ENCODE measurements around the gene MOCS1. TPM values are rescaled to one million over a fixed set of nuclear protein-coding genes. Genes with fewer than 3 reads are reported as not detected.

Gene MOCS1
- total RNA-seq, 2 experiments from 2014 or later = 6.2 to 6.4 TPM

GRCh38 chr6:39922821-39923220, 11.4 kb downstream of the MOCS1 start:
- no peak overlapping the region for H3K27ac Mint-ChIP-seq
- H3K9me3 Mint-ChIP-seq (ENCODE audit: low read depth) = no peaks in the 10 kb centered on the region

GRCh38 chr6:39920157-39920556, 14.1 kb downstream of the MOCS1 start:
- Mint-ChIP-seq H3K27ac (no peak overlapping the region), H3K4me1 (no peaks in the 10 kb centered on the region), H3K27me3 (no peaks in the 10 kb centered on the region), H3K36me3 (ENCODE audit: low read depth) (peaks cover 13% of the 10 kb centered on the region), H3K9me3 (ENCODE audit: low read depth) (no peaks in the 10 kb centered on the region), H3K4me3 (no peak overlapping the region)
- DNase-seq = no peak
- ChIA-PET POLR2A (no interaction called here), CTCF (no interaction called here)
- ATAC-seq = no peak
- intact Hi-C loops (cut with DNase I, micrococcal nuclease) = no loop called here

More at GRCh38 chr6:39922821-39923220, 11.4 kb downstream of the MOCS1 start:
- no peak overlapping the region for H3K4me3 Mint-ChIP-seq
- DNase-seq (no peak), ATAC-seq (no peak)
- ChIA-PET CTCF (no interaction called here), POLR2A (no interaction called here)
- no peaks in the 10 kb centered on the region for H3K27me3 Mint-ChIP-seq
- H3K36me3 Mint-ChIP-seq (ENCODE audit: low read depth) = peaks cover 14% of the 10 kb centered on the region
- peaks cover 4% of the 10 kb centered on the region for H3K4me1 Mint-ChIP-seq
- intact Hi-C loops (cut with DNase I, micrococcal nuclease) = no loop called here

- POLR2A ChIA-PET = no interaction called here
- intact Hi-C loops (cut with DNase I, micrococcal nuclease) = no loop called here
- H3K27me3 Mint-ChIP-seq = no peaks in the 10 kb centered on the region
- CTCF ChIA-PET = interaction anchor here (0.5 kb wide), 1 partner anchor 612 kb away, joined by 4 read pairs; no protein-coding TSS in a partner anchor
- H3K9me3 Mint-ChIP-seq (ENCODE audit: low read depth) = no peaks in the 10 kb centered on the region
- no peak overlapping the region for H3K4me3 Mint-ChIP-seq
- H3K27ac Mint-ChIP-seq = no peak overlapping the region
- DNase-seq = no peak
- H3K4me1 Mint-ChIP-seq = no peaks in the 10 kb centered on the region
- H3K36me3 Mint-ChIP-seq (ENCODE audit: low read depth) = peaks cover 15% of the 10 kb centered on the region
- no peak for ATAC-seq
Observed at GRCh38 chr6:39918831-39919230, 15.4 kb downstream of the MOCS1 start.

- no peaks in the 10 kb centered on the region for H3K27me3 Mint-ChIP-seq
- no peaks in the 10 kb centered on the region for H3K4me1 Mint-ChIP-seq
- intact Hi-C loops (cut with DNase I, micrococcal nuclease) = no loop called here
- no peak overlapping the region for H3K4me3 Mint-ChIP-seq
- ATAC-seq (no peak), DNase-seq (no peak)
- peaks cover 15% of the 10 kb centered on the region for H3K36me3 Mint-ChIP-seq (ENCODE audit: low read depth)
- H3K27ac Mint-ChIP-seq = no peak overlapping the region
- CTCF ChIA-PET = no interaction called here
- POLR2A ChIA-PET = no interaction called here
- no peaks in the 10 kb centered on the region for H3K9me3 Mint-ChIP-seq (ENCODE audit: low read depth)
Observed at GRCh38 chr6:39917981-39918380, 16.3 kb downstream of the MOCS1 start.

- H3K27ac Mint-ChIP-seq = no peak overlapping the region
- H3K4me1 Mint-ChIP-seq = no peaks in the 10 kb centered on the region
- POLR2A ChIA-PET = no interaction called here
- CTCF ChIA-PET = no interaction called here
- H3K4me3 Mint-ChIP-seq = no peak overlapping the region
- intact Hi-C loops (cut with DNase I, micrococcal nuclease) = no loop called here
- no peaks in the 10 kb centered on the region for H3K27me3 Mint-ChIP-seq
- H3K9me3 Mint-ChIP-seq (ENCODE audit: low read depth) = no peaks in the 10 kb centered on the region
- H3K36me3 Mint-ChIP-seq (ENCODE audit: low read depth) = peaks cover 15% of the 10 kb centered on the region
- ATAC-seq (no peak), DNase-seq (no peak)
Observed at GRCh38 chr6:39917329-39917728, 16.9 kb downstream of the MOCS1 start.

- Mint-ChIP-seq H3K27me3 (no peaks in the 10 kb centered on the region), H3K27ac (no peak overlapping the region), H3K36me3 (ENCODE audit: low read depth) (peaks cover 12% of the 10 kb centered on the region), H3K4me3 (no peak overlapping the region), H3K4me1 (no peaks in the 10 kb centered on the region), H3K9me3 (ENCODE audit: low read depth) (no peaks in the 10 kb centered on the region)
- intact Hi-C loops (cut with DNase I, micrococcal nuclease) = no loop called here
- ChIA-PET CTCF (interaction anchor here (0.6 kb wide), 1 partner anchor 103 kb away, joined by 3 read pairs; no protein-coding TSS in a partner anchor), POLR2A (no interaction called here)
- DNase-seq (no peak), ATAC-seq (no peak)
Observed at GRCh38 chr6:39915866-39916265, 18.4 kb downstream of the MOCS1 start.

- Mint-ChIP-seq H3K4me1 (no peaks in the 10 kb centered on the region), H3K27me3 (no peaks in the 10 kb centered on the region), H3K36me3 (ENCODE audit: low read depth) (peaks cover 11% of the 10 kb centered on the region), H3K9me3 (ENCODE audit: low read depth) (no peaks in the 10 kb centered on the region), H3K4me3 (no peak overlapping the region), H3K27ac (no peak overlapping the region)
- CTCF ChIA-PET = no interaction called here
- POLR2A ChIA-PET = no interaction called here
- no peak for DNase-seq
- no peak for ATAC-seq
- intact Hi-C loops (cut with DNase I, micrococcal nuclease) = no loop called here
Observed at GRCh38 chr6:39914239-39914638, 20.0 kb downstream of the MOCS1 start.

GRCh38 chr6:39913391-39913916, 20.8 kb downstream of the MOCS1 start:
- Mint-ChIP-seq H3K27me3 (no peaks in the 10 kb centered on the region), H3K27ac (no peak overlapping the region), H3K4me1 (no peaks in the 10 kb centered on the region), H3K9me3 (ENCODE audit: low read depth) (no peaks in the 10 kb centered on the region), H3K36me3 (ENCODE audit: low read depth) (peaks cover 9% of the 10 kb centered on the region), H3K4me3 (no peak overlapping the region)
- intact Hi-C loops (cut with DNase I, micrococcal nuclease) = no loop called here
- DNase-seq = no peak
- POLR2A ChIA-PET = no interaction called here
- ATAC-seq = no peak
- CTCF ChIA-PET = interaction anchor here (0.6 kb wide), 1 partner anchor 393 kb away, joined by 3 read pairs; no protein-coding TSS in a partner anchor

GRCh38 chr6:39912446-39912845, 21.8 kb downstream of the MOCS1 start:
- POLR2A ChIA-PET = no interaction called here
- H3K36me3 Mint-ChIP-seq (ENCODE audit: low read depth) = peaks cover 7% of the 10 kb centered on the region
- H3K9me3 Mint-ChIP-seq (ENCODE audit: low read depth) = no peaks in the 10 kb centered on the region
- no peak for DNase-seq
- no peaks in the 10 kb centered on the region for H3K4me1 Mint-ChIP-seq
- CTCF ChIA-PET = interaction anchor here (0.6 kb wide), 1 partner anchor 46 kb away, joined by 4 read pairs; no protein-coding TSS in a partner anchor
- H3K27me3 Mint-ChIP-seq = no peaks in the 10 kb centered on the region
- intact Hi-C loops (cut with DNase I, micrococcal nuclease) = no loop called here
- no peak for ATAC-seq
- H3K4me3 Mint-ChIP-seq = no peak overlapping the region
- no peak overlapping the region for H3K27ac Mint-ChIP-seq

GRCh38 chr6:39911513-39912125, 22.6 kb downstream of the MOCS1 start:
- DNase-seq (no peak), ATAC-seq (no peak)
- no peaks in the 10 kb centered on the region for H3K27me3 Mint-ChIP-seq
- H3K4me1 Mint-ChIP-seq = no peaks in the 10 kb centered on the region
- ChIA-PET POLR2A (no interaction called here), CTCF (no interaction called here)
- H3K36me3 Mint-ChIP-seq (ENCODE audit: low read depth) = peaks cover 5% of the 10 kb centered on the region
- intact Hi-C loops (cut with DNase I, micrococcal nuclease) = no loop called here
- H3K4me3 Mint-ChIP-seq = no peak overlapping the region
- no peak overlapping the region for H3K27ac Mint-ChIP-seq
- no peaks in the 10 kb centered on the region for H3K9me3 Mint-ChIP-seq (ENCODE audit: low read depth)

GRCh38 chr6:39910744-39911143, 23.5 kb downstream of the MOCS1 start:
- ATAC-seq (no peak), DNase-seq (no peak)
- H3K27me3 Mint-ChIP-seq = no peaks in the 10 kb centered on the region
- POLR2A ChIA-PET = no interaction called here
- intact Hi-C loops (cut with DNase I, micrococcal nuclease) = no loop called here
- H3K36me3 Mint-ChIP-seq (ENCODE audit: low read depth) = peaks cover 3% of the 10 kb centered on the region
- H3K27ac Mint-ChIP-seq = no peak overlapping the region
- H3K4me3 Mint-ChIP-seq = no peak overlapping the region
- H3K9me3 Mint-ChIP-seq (ENCODE audit: low read depth) = no peaks in the 10 kb centered on the region
- CTCF ChIA-PET = no interaction called here
- no peaks in the 10 kb centered on the region for H3K4me1 Mint-ChIP-seq

GRCh38 chr6:39910164-39910563, 24.1 kb downstream of the MOCS1 start:
- Mint-ChIP-seq H3K27ac (no peak overlapping the region), H3K27me3 (no peaks in the 10 kb centered on the region), H3K9me3 (ENCODE audit: low read depth) (no peaks in the 10 kb centered on the region), H3K36me3 (ENCODE audit: low read depth) (peaks cover 3% of the 10 kb centered on the region), H3K4me3 (no peak overlapping the region), H3K4me1 (no peaks in the 10 kb centered on the region)
- intact Hi-C loops (cut with DNase I, micrococcal nuclease) = no loop called here
- CTCF ChIA-PET = no interaction called here
- POLR2A ChIA-PET = no interaction called here
- DNase-seq (no peak), ATAC-seq (no peak)

Data from activated CD4-positive, alpha-beta T cell treated with anti-CD3 and anti-CD28 coated beads for 36 hours (primary cell).